Vagina (tissue), 2 donors: ENCODE data around the gene CDC34. TPM values are rescaled to one million over a fixed set of nuclear protein-coding genes. Genes with fewer than 3 reads are reported as not detected.

Source experiments
- DNase-seq, 2 donors: peaks; one replicate each; pipeline ENCODE4 v3.0.0-alpha.2; 2017; ENCODE audit errors: extremely low spot score in 2 of 2
- H3K27ac ChIP-seq: fragments of 200-600 bp; sonication (generic); one replicate; pipeline ENCODE4 v1.5.1; 2019
- H3K27me3 ChIP-seq: fragments of 200-600 bp; sonication (generic); one replicate; pipeline ENCODE4 v1.5.1; 2019
- H3K36me3 ChIP-seq, 2 donors: fragments of 200-600 bp; sonication (generic); one replicate each; pipeline ENCODE4 v1.5.1; 2017 to 2019
- H3K4me1 ChIP-seq: fragments of 200-600 bp; sonication (generic); one replicate; pipeline ENCODE4 v1.5.1; 2019
- H3K4me3 ChIP-seq, 2 donors: fragments of 200-600 bp; sonication (generic); 1 replicate in 1 of 2; 2 replicates in 1 of 2; pipeline ENCODE4 v1.5.1; 2016 to 2019
- H3K9me3 ChIP-seq: fragments of 200-600 bp; sonication (generic); one replicate; pipeline ENCODE4 v1.5.1; 2019
- CTCF ChIP-seq, 3 experiments: fragments of 450-650 bp in 2 of 3; fragments of 200-600 bp in 1 of 3; sonication (generic) in 1 of 3; IDR thresholded peaks; one replicate each; pipeline ENCODE4 v1.5.1; 2017 to 2019; ENCODE audit warnings: antibody characterized with exemption in 3 of 3, mild to moderate bottlenecking in 2 of 3, moderate library complexity in 2 of 3
- POLR2A ChIP-seq, 2 donors: fragments of 450-650 bp; IDR thresholded peaks; one replicate each; pipeline ENCODE4 v1.6.1; 2017; ENCODE audit warnings: antibody characterized with exemption in 2 of 2, mild to moderate bottlenecking in 2 of 2, moderate library complexity in 2 of 2
- POLR2AphosphoS5 ChIP-seq, 2 donors: sonication (generic); formaldehyde crosslinking; IDR thresholded peaks; one replicate each; pipeline ENCODE4 v1.9.0; 2017; ENCODE audit warnings: antibody characterized with exemption in 2 of 2, mild to moderate bottlenecking in 2 of 2, low read depth in 1 of 2; ENCODE audit not compliant: insufficient read depth in 1 of 2
- intact Hi-C: fragments of 100-400 bp; cut with DNase I; formaldehyde crosslinking; loops from one replicate; pipeline ENCODE4 v1.15.1; 2023
- total RNA-seq: library from RNA; depleted of rRNA; stranded (reverse); fragments of >200 nt; gene quantifications from one replicate; pipeline ENCODE4 v1.2.3, GENCODE V29; 2016

CDC34 gene
- total RNA-seq, 1 donor from 2014 or later: 62.6 TPM

GRCh38 chr19:507286-508203, 24.0 kb upstream of the CDC34 start, which contains the start of gene TPGS1:
TSS of gene TPGS1 (plus strand) at chr19:507497. CDS start at chr19:507507, 10 bp downstream.
- H3K4me3 ChIP-seq: peak within 1 kb of the TSS; percentile 81 to 100
- intact Hi-C loops: no loop called here

GRCh38 chr19:508204-509150, 23.1 kb upstream of the CDC34 start:
- Histone ChIP-seq H3K27me3 (no peaks in the 10 kb centered on the region), H3K9me3 (no peaks in the 10 kb centered on the region), H3K36me3 (no peaks in the 10 kb centered on the region), H3K4me3 (peak overlapping the region; percentile 81 to 100), H3K27ac (peak overlapping the region; percentile 94), H3K4me1 (peaks cover 48% of the 10 kb centered on the region)
- DNase-seq: no peak
- no peak for TF ChIP-seq CTCF (IDR thresholded peaks at IDR 0.05)
- no peak for TF ChIP-seq POLR2AphosphoS5 (IDR thresholded peaks at IDR 0.05; ENCODE audit: insufficient read depth in 1 of 2, low read depth in 1 of 2)
- no peak for TF ChIP-seq POLR2A (IDR thresholded peaks at IDR 0.05)
- intact Hi-C loops: no loop called here

More at GRCh38 chr19:507286-508203, 24.0 kb upstream of the CDC34 start, which contains the start of gene TPGS1:
- Histone ChIP-seq H3K36me3 (no peaks in the 10 kb centered on the region), H3K4me1 (peaks cover 39% of the 10 kb centered on the region), H3K27ac (peak within 1 kb of the TSS; percentile 94), H3K27me3 (no peaks in the 10 kb centered on the region), H3K9me3 (no peaks in the 10 kb centered on the region)
- TF ChIP-seq POLR2A (IDR thresholded peaks at IDR 0.05): no peak
- TF ChIP-seq CTCF (IDR thresholded peaks at IDR 0.05): peak in 1 of 3 experiments; percentile 16
- TF ChIP-seq POLR2AphosphoS5 (IDR thresholded peaks at IDR 0.05; ENCODE audit: insufficient read depth in 1 of 2, low read depth in 1 of 2): peak; percentile 56 to 86
- no peak for DNase-seq

GRCh38 chr19:510606-511100, 20.9 kb upstream of the CDC34 start:
- TF ChIP-seq POLR2AphosphoS5 (IDR thresholded peaks at IDR 0.05; ENCODE audit: insufficient read depth in 1 of 2, low read depth in 1 of 2) (peak in 1 of 2 donors; percentile 40), CTCF (IDR thresholded peaks at IDR 0.05) (peak; percentile 57 to 85 (median 65)), POLR2A (IDR thresholded peaks at IDR 0.05) (no peak)
- no peak for DNase-seq
- Histone ChIP-seq H3K36me3 (no peaks in the 10 kb centered on the region), H3K4me3 (peak overlapping the region; percentile 20 to 21), H3K27ac (peak overlapping the region; percentile 78), H3K27me3 (no peaks in the 10 kb centered on the region), H3K9me3 (no peaks in the 10 kb centered on the region), H3K4me1 (peaks cover 52% of the 10 kb centered on the region)
- intact Hi-C loops: no loop called here

GRCh38 chr19:511101-511851, 20.3 kb upstream of the CDC34 start:
- Histone ChIP-seq H3K36me3 (no peaks in the 10 kb centered on the region), H3K27me3 (no peaks in the 10 kb centered on the region), H3K9me3 (no peaks in the 10 kb centered on the region), H3K4me3 (peak overlapping the region; percentile 20 to 21), H3K27ac (peak overlapping the region; percentile 78), H3K4me1 (peaks cover 46% of the 10 kb centered on the region)
- TF ChIP-seq POLR2A (IDR thresholded peaks at IDR 0.05) (no peak), CTCF (IDR thresholded peaks at IDR 0.05) (no peak), POLR2AphosphoS5 (IDR thresholded peaks at IDR 0.05; ENCODE audit: insufficient read depth in 1 of 2, low read depth in 1 of 2) (peak in 1 of 2 donors; percentile 62)
- intact Hi-C loops: no loop called here
- no peak for DNase-seq
